Measurements from ENCODE around the gene TBXA2R. TPM values are rescaled to one million over a fixed set of nuclear protein-coding genes. Genes with fewer than 3 reads are reported as not detected.

TBXA2R gene
- total RNA-seq, 1 donor from 2014 or later: 1.9 TPM

DNA sequence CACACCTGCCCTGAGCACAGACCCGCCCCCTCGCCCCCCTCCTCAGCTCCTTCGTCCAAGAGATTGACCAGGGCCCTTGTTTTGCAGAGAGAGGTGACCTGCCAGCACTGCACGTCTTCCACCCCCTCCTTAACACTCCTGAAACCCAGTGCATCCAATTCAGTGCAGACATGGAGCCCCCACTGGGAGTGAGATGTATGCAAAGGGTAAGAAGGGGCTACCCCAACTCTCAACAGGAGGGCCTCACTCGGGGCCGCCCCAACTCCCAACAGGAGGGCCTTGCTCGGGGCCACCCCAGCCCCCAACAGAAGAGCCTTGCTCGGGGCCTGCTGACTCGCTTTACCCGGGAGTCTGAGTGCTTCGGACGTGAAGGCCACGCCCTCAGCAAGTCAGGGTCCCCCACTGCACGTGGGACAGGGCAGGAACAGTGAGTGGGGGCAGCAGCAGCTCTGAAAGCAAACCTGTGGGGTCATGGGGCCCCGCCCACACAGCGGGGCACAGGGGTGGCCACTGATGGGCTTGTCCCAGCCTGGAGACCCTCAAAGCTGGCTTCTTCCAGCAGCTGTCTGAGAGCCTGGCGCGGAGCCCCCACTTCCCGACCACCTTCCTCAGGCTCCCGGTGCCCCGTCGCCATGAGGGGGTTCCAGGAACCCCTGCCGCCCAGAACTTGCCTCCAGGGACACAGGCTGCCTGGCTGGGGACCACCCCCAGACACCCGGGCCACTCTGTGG, 14.3 kb upstream of the TBXA2R start:
- no peak for DNase-seq (ENCODE audit: extremely low read depth, low read depth, low spot score)

DNA sequence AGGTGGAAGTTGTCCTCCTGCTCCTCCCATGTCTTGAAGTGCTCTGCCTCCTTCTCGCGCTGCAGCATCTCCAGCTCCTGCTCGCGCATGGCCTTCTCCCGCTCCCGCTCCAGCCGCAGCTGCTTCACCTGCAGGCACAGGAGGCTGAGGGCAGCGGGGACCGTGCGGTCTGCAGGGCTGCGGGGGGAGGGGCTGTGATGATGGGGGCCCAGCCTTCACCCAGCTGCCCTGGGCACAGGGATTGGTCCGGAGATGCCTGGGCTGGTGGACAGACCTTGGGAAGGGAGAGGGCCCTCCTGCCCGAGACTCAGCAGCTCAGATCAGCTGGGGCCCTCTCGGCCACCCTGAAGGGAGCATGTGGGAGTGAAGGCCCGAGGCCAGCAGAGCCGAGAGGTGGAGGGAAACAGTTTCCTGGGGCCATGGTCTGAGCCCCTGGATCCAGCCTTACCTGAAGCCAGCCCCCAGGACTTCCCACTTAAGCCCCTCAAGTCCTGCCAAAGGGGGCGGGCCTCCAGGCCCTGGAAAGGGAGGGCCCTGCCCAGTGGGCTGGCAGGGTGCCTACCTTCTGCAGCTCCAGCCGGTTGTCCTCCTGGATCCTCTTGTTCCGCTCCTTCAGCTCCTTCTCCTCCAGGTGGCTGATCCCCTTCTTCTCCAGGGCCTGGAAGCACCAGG, 13.6 kb upstream of the TBXA2R start:
- DNase-seq (ENCODE audit: extremely low read depth, low read depth, low spot score): no peak

DNA sequence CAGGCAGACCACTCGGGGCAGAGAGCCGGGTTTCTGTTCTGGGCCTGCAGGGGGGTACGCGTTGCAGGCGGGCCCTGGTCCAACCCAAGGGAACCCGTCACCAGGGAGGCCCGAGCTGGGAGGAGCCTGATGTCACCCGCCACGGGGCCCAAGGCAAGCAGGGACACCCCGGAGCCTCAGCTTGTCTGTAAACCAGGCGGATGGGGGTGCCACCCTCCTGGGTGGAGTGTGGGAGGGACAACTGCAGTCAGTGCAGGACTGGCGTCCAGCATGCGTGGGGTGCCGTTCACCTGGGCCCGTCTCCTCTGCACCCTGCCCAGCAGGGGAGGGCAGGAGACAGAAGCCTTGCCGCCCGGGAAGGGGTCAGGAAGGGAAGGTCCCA, 12.9 kb upstream of the TBXA2R start:
- DNase-seq (ENCODE audit: extremely low read depth, low read depth, low spot score): no peak

DNA sequence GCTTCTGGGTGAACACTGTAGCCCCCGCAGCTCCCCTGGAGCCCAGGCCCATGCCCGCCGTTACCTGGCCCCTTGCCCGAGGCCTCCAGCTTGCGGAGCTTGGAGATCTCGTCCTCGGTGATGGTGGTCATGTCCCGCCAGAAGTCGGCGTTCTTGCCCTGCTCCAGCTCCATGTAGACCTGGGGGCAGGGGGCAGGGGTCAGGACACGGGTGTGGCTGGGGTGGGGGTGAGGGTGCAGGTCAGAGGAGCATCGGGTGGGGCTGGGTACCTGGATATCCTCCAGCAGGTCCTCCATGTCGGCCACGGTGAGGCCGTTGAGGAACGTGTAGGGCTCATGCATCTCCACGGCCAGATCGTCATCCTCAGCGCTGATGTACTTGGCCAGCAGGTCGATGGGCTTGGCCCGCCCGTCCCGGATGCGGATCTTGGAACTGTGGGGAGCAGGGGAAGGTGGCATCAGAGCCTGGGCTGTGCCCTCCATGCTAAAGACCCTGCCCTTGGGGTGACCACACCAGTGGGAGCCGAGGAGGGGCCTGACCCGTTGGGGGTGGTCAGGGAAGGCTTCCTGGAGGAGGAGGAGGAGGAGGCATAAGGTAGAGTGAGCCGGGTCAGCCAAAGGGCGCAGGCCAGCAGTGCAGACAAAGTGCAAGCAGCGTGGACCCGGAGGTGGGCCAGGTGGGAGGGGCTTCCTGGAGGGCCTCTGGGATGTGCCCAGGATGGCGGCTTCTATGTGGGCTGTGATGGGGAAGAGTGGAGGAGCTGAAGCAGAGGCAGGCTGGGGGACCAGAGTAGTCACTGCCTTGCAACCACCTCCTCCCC, 12.3 kb upstream of the TBXA2R start:
- no peak for DNase-seq (ENCODE audit: extremely low read depth, low read depth, low spot score)

DNA sequence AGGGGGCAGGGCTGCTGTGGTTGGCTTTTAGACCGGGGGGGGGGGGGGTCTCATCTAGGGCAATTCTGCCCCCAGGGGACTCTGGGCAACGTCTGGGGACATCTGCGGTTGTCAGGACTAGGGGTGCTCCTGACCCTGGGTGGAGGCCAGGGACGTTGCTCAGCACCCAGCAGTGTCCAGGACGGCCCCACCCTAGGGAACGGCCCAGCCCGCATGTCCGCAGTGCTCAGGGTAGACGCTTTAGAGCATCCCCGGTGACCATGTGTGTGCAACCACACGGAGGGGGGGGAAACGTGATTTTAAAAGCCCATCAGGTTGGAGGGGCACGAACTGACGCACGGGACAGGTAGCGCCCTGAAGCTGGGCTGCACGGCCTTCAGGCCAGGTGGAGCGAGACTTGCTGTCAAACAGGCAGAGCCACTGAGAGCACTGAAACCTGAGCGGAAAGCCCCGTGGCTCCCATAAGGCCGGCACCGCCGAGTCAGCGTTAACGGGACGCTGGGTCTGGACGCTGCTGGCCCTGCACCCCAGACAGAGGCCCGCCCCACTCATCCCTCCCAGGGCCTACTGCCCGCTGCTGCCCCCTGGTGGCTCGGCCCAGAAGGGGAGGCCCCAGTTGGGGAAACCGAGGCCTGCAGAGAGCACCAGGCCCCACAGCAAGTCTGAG, 11.6 kb upstream of the TBXA2R start:
- DNase-seq (ENCODE audit: extremely low read depth, low read depth, low spot score): no peak

DNA sequence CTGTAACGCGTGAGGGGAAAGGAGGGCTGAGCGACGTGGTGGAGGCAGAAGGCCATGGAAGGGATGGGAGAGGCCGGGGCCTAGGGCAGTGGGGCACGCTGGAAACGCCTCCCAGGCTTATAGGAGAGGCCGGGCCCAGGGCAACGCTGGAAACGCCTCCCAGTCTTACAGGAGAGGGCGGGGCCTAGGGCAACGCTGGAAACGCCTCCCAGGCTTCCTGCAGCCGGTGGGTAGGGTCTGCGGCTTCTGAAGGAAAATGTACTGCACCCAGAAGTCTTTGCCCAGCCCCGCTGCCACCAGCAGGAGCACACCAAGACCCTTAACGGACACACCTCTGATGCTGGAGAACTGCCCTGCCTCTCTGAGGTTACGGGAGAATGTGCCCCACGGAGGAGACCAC, 10.8 kb upstream of the TBXA2R start:
- no peak for DNase-seq (ENCODE audit: extremely low read depth, low read depth, low spot score)

DNA sequence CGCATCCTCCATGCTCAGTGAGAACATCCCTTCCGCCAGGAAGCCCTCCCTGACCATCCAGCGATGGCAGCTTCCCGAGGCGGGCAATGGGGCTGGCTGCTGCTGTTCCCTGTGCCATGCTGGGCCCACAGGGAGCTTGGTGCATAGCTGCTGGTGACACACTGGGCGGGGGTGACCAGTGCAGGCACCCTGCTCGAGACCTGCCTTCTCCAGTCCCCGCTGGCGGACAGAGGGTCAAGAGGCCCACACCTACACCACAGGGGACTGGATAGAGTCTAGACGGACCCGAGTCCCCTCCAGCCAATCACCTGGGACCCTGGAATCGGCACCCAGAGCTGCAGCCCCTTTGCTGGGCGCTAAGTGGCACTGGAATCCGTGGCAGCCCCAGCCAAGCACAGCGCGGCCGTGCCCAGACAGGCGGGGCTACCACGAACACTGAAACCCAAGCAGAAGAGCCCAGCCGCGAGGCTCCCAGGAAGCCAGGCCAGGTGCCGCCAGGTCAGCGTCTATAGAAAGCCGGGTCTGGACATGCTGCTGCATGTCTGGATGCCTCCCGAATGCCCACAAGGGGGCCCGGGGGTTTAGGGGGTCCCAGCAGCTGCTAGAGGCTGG, 9.0 kb upstream of the TBXA2R start:
- no peak for DNase-seq (ENCODE audit: extremely low read depth, low read depth, low spot score)

DNA sequence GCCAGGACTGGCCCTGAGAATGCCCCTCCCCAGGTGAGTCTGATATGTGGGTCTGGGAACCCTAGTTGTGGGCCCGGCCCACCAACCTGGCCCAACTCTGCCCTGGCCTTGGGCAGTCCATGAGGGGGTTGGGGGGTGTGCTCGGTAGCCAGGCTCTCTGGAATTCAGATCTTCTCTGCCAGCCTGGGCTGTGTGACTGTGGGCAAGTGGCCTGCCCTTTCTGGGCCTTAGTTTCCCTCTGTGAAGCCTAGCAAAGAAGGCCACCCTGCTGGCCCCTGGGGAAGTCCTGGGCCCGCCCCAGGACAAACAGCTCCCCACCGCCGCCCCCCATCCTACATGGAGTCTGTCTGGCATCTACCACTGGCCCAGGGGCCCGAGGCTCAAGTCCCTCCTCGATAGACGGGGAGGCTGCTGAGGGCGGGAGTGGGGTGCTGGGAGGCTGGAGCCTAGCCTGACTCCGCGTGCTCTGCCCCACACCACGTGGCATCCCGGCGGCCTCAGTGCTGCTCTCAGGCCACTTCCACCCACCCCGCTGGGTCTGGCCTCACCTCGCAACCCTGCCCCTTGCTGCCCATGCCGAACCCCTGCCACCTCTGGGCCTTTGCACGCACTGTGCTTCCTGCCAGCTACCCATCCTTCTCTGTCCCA, 8.3 kb upstream of the TBXA2R start:
- no peak for DNase-seq (ENCODE audit: extremely low read depth, low read depth, low spot score)

DNA sequence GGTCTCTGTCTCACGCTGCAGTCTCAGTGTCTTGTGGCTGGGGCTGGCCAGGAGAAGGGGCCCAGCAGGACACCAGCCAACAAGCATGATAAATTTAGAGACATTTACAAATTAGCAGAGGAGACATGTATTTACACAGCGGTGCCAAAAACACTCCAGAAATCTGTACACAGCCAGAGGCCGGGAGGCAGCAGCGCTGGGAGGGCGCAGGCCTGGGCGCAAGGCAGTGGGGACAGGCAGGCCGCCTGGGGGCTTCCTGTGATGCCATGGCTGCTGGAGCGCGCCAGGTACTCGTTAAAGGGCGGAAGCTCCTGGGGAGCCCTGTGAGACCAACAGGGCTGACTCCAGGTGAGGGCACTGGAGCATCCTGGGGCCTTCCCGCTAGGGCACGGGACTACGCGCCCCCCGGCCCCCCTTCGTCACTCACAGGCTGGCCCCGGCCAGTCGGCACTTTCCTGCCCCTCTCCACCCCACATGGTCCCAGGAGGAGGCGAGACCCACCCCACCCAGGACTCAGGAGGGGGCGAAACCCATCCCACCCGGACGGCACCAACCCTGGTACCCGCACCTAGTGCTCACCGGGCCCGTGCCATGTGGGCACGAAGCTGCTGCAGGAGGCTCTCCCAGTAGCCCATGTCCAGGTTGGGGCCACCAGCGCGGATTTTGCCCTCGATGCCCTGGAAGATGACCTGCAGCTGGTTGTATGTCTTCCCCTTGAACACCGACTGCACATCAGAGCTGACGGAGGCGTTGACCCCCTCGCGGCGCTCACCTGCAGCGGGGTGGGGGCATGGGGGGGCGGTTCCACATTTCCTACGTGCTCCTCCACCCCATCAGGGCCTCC, 7.4 kb upstream of the TBXA2R start:
- DNase-seq (ENCODE audit: extremely low read depth, low read depth, low spot score): no peak

DNA sequence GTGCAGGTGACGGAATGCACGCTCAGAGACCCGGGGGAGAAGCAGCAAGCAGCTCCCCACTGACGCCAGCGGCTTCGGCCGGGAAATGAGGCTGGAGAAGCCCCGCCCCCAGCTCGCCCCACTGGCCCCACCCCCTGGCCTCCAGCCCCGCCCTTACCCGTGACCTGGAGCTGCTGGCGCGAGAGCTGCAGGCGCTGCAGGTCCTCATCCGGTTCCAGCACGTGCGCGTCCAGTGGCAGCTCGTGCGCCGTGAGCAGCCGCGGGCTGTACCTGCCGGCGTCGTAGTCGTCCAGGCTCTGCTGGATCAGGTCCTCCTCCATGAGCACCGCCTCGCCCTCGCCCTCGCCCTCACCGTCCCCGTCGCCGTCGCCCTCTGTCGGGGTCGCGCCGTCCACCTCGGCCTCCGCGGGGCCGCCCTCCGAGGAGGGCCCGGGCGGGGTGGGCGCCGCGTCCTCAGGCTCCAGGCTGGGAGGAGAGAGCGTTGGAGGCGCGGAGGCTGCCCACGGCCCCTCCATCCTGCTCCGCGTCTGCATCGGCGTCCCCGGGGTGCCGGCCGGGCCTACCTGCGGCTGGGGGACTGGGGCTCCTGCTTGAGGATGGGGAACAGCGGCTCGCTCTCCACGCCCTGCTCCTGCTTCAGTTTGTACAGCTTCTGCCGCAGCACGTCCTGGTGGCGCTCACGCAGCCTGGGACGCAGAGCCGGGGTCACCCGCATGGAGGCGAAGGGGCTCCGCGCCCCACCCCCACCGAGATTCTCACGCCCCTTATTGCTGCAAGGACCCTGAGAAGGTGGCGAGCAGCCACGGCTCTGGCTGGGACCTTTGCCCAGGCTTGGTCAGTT, 6.4 kb upstream of the TBXA2R start:
- DNase-seq (ENCODE audit: extremely low read depth, low read depth, low spot score): no peak

DNA sequence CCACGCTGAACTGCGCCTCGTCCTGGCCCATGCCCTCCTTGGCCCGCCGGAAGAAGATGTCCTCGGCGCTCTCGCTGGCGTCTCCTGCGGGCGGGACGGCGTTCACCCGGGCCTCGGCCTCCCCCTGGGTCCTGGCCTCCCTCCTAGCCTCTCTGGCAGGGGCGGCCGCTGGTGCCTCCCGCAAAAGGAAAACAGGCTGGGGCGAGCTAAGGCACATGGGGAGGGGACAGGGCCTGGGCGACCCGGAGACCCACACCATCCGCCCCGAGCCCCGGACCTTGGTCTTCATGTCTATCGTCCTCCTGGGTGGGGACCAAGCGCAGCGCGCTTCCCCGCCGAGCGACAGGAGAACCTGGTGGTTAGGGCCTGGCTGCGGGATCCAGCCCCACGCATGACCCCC, 5.7 kb upstream of the TBXA2R start:
- no peak for DNase-seq (ENCODE audit: extremely low read depth, low read depth, low spot score)

DNA sequence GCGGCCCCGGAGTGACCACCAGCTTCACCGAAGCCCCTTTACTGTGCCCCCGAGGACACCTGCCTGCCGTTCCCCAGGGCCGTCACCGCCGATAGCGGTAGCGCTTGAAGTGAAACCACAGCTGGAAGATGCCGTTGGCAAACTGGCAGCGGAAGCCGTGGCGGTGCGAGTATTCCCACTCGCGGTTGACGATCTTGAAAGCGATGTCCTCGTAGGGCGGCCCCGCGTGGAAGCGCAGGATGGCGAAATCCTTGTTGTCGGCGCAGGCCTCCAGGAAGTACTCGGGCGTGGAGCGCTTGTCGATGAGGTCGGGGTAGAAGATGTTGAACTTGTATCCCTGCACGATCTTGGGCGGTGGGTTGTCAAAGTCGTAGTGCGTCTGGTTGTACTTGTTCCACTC, 5.2 kb upstream of the TBXA2R start:
- no peak for DNase-seq (ENCODE audit: extremely low read depth, low read depth, low spot score)

DNA sequence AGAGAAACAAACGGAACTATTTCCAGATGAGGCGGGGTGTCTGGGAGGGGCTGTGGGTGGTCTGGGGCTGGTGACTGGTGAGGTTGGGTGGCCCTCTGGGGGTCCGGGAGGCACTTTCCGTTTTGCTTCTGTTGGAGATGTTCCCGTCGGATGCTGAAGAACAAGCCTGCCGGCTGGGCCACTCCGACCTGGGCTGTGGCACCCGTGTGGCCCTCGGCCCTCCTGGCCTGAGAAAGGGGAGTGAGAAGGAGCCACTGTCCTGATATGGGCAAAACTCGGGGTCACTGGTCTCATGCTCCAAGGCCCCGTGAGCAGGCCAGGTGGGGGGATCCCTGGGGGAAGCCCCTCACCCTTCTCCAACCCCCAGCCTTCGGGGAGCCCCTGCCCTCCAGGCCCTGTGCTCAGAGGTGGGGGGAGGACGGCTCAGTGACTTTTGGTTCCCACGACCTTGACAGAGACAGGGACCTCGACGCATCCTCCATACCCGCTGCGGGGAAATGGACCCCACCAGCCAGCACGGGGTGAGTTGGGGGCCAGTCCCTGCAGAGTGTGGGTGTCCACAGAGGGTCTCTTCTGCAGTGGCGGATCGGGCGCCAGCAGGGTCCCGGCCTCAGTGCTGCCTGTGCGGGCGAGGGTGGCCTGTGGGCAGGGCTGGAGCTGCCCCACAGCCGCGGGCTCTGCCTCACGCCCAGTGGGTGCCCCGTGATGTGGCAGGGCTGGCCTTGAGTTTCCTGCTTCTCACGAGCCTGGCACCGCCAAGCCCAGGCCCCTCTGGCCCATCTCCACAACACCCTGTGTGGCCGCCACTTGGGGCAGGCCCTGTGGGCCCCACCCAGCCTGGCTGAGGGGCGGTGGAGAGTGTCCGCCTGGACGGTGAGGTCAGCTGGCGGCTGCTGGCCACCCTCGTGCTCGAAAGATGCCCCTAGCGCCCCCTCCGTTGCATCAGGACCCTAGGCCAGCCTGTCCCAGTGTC, 4.4 kb upstream of the TBXA2R start:
- DNase-seq (ENCODE audit: extremely low read depth, low read depth, low spot score): no peak

DNA sequence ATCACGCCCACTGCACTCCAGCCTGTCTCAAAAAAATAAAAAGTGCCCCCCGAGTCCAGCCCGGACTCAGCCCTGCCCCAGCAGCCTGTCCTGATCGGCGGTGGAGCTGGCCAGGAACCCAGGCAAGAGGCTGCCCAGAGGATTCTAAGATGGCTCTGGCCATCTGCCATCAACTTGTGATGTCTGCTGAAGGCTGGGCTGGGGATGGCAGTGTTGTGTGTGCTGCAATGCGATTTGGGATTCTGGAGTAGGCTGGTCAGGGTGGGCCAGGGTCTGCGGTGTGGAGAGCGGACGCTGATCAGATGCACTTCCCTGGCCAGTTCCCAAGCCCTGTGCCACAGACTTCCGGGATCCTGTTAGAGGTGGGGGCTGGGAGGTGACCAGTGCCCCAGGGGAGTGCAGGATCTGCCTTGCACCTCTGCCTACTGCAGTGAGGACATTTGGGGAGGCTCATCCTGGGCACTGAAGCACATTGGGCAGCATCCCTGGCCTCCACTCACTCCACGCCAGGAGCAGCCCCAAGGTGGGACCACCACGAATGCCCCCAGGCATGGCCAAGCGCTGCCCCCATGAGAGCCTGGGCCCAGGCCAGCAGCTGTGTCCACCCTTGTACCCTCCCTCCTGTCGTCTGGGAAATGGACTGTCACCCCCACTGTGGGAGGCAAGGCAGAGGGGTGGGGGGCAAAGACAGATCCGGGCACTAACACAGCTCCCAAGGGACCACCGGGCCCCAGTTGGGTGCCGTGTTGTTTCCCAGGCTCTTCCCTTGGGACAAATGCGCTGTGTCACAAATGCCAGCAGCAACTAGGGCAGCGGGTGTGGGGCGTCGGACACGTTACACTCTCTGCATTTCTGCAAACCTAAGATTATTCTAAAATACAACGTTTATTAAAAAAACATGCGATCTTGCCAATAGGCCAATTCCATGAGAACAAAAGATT, 3.4 kb upstream of the TBXA2R start:
- no peak for DNase-seq (ENCODE audit: extremely low read depth, low read depth, low spot score)

DNA sequence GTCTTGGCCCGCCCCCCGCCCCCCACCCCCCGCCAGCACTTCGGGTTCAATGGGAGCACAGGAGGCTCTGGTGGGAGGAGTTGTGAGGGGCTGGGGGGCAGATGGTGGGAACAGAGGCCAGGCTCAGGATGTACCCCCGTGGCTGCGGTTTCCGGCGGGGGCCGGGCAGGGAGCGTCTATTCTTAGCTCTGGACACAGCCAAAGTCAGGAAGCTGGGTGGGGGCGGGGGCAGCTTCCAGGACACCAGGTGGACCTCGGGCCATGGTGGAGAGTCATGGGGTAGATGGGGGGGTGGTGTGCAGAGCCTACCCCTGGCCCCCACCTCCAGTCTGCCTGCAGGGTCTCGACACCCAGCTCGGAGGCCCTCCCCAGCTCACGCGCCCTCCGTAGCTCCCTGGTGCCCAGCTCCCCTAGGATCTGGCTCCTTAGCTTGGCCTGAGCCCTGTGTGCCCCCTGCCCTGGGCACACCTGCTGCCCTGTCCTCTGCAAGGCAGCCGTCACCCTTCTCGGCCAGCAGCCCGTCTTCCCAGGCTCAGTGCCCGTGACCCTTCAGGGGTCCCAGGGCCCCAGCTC, 2.2 kb upstream of the TBXA2R start:
- DNase-seq (ENCODE audit: extremely low read depth, low read depth, low spot score): no peak

DNA sequence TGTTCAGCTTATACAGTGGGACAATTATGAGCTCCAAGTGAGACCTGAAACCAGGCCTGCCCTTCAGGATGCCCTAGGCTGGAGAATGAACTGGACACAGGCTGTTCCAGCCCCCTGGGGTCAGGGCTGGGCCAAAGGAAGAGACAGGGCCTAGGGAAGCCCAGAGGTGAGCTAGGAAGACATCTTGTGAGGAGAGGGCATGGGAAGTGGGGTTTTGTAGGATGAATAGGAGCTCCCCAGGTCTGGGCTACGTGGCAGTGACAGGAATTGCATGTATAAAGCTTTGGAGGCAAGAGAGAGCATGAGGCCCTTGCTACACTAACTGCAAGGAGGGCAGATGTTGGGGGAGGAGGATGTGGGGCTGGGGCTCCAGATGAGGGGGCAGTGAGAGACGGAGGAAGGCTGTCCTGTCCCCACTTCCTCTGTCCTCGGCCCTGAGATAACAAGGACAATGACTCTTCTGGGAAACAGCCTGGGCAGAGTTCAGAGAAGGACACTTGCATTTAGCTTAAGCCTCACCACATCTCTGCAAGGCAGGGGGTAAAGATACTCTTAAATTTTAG, 1.5 kb upstream of the TBXA2R start:
- DNase-seq (ENCODE audit: extremely low read depth, low read depth, low spot score): no peak

All from glomerular endothelial cell (primary cell).